Activated CD4-positive, alpha-beta T cell treated with anti-CD3 and anti-CD28 coated beads, Interleukin-2, amount 50 U/mL, for 24 hours (primary cell): ENCODE results near the gene ENOX1.
"Not testable (repeated sequence)": the region's sequence is repeated elsewhere in the genome, so short reads cannot be mapped to it uniquely, and the experiment has no call there.

ENCODE experiments used
- DNase-seq, 2 donors: peaks; one replicate each; pipeline ENCODE4 v3.0.0-alpha.2; 2020; ENCODE audit warnings: low read depth in 1 of 2, low spot score in 1 of 2

The ENOX1 gene

DNA sequence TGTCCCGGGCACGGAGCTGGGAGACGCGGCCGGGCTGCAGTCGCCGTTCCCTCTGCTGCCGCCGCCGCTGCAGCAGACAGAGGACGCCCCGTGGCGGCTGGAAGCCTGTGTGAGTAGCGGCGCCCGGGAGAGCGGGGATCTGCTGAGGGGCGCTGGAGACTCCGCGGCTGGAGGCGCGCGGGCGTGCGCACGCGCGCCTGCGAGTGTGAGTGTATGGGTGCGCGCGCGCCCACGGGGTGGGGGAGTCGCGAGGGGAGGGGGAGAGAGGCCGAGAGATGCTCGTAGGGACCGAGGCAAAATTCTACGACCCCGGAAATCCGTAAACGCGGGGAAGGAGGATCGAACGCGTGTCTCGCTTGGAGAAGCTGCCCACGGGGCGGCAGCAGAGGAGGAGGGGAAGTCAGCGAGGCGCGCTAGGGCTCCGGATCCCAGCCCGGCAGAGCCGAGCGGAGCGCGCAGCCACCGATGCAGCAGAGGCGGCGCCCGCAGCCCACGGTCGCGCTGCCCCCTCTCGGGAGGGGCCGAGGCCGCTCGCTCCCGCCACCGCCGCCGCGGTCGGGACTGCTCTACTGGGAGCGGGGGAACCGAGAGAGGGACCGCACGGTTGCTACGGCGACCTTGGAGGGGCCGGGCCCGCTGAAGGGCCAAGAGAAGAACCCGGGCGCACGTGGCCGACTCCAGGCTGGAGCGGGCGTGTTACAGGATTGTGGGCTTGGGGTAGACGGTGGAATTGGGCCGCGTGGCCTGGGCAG is at the start of gene ENOX1:
Gene ENOX1 (minus strand): TSS at position 207 of the 752 bp plus-strand sequence.
- DNase-seq: no peak

DNA sequence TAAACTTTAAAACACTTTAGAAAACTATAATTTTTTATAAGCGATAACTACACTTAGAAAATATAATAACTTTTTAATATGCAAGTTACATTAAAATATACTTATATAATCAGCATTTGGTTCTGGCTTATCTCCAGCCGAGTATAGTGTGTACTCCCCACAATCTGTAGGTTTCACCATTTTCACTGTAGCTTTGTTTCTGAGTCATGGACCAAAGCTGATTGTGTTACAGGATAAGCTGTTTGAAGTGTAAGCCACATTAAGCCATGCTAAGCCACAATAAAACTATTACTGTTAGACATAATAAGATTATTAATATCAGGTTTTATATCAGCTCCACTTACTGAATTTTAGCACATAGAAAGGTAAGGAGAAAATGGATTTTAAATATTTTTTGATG is 48.9 kb upstream of the ENOX1 start:
- DNase-seq: no peak

DNA sequence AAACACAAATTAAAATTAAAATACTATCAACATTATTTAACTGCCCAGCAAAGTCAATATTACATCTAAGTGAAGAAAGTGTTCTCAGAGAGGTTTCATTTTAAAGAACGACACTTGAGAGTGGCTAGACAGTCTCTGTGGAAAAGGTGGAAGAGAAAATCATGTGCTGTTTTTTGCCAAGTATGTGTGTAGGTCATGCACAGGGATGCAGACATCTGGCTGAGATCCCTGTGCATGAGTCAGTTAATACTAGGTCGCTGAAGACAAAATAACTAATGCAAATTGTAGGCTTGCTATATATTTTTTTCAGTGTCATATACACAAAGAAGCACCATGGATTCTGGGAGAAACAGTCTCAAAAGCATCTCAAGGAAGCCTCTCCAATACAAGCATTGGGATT is 44.3 kb upstream of the ENOX1 start:
- DNase-seq: no peak

DNA sequence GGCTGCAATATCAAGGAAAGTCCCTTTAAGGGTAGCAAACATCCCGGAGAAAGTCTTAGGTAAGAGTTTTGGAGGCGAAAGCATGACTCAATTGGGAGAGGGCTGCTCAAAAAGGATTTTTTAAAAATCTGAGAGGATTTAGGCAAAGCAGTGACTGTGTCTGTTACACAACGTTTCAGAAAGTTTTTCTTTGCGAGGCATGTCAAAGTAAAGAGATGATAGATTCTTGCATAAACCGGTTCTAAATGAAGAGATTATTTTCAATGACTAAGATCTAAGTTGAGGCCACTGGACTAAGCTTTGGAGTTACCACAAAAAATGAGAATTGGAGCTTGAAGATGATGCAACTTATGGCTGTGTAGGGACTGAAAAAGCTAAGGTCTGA is 43.7 kb upstream of the ENOX1 start:
- no peak for DNase-seq

DNA sequence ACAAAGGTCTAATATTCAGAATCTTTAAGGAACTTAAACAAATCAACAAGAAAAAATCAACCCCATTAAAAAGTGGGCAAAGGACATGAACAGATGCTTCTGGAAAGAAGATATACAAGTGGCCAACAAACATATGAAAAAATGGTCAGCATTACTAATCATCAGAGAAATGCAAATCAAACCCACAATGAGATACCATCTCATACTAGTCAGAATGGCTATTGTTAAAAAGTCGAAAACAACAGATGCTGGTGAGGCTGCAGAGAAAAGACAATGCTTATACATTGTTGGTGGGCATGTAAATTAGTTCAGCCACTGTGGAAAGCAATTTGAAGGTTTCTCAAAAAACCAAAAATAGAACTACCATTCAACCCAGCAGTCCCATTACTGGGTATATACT is 37.9 kb upstream of the ENOX1 start:
- DNase-seq: not testable (repeated sequence)

DNA sequence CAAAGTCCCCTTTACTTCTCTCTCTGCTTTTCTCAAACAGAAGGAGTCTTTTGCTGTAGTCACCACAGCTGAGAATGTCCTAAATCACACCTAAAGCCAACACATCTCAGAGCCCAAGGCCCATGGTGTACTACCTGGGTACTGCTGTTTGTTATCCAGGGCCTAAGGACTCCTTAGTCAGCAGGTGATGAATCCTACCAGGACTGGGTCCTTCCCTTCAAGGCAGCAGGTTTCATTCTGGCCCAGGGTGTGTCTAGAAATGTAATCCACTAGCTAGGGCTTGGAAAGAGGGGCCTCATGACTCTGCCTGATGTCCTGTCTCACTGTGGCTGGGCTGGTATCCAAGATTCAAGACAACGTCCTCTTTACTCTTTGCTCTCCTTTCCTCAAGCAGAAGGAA is 36.2 kb upstream of the ENOX1 start:
- no peak for DNase-seq

DNA sequence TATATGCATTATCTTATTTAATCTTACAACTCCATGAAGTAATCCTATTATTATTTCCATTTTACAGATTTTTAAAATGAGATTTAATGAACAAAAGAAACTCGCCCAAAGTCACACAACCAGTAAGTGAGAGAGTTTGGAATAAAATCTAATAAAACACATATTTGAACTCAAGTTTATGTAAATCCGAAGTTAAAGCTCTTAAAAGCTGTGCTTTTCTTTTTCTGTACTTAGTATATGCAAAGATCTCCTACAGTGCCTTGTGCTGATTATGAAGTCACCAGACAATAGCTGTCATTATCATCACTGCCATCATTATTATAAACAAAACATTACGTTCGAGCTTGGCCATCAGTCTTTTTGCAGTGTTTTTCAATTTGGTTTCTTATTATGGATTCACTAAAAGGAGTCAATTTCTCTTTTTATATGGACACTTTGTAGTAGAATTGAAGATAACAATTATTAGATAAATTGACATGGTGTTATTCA is 29.7 kb upstream of the ENOX1 start:
- no peak for DNase-seq

DNA sequence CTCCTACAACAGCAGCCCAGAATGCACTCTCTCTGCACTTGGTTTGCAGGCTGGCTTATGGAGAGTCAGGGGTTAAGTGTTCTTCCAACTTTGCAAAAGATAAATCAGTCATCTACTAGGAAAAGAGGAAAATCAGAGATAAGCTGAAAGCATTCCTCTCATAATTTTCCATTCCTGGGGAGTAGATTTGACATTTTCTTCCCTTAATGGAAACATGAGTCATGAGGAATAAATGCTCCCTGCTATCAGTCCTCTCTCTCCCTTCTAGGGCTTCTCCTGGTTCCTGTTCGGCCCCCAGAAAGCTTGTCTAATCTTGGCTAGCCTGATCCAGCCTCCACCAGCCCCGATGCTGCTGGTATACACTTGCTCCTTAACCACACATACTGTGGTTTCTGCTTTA is 28.4 kb upstream of the ENOX1 start:
- DNase-seq: no peak

DNA sequence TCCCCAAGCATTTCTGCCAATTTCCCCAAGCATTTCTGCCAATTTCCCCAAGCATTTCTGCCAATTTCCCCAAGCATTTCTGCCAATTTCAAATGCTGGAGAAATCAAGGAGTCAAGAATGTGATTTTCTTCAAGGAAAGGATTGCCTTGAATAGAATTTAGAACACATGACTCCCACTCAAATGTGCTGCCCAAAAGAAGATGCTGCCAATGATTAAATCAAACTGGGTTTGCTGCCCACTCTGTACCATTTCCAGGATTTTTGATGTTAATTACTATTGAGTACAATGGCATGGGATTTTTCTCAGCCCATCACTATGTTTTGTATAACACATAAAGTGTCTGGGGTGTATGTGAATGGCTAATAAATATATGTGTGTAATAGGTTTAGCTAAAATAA is 21.9 kb upstream of the ENOX1 start:
- no peak for DNase-seq

DNA sequence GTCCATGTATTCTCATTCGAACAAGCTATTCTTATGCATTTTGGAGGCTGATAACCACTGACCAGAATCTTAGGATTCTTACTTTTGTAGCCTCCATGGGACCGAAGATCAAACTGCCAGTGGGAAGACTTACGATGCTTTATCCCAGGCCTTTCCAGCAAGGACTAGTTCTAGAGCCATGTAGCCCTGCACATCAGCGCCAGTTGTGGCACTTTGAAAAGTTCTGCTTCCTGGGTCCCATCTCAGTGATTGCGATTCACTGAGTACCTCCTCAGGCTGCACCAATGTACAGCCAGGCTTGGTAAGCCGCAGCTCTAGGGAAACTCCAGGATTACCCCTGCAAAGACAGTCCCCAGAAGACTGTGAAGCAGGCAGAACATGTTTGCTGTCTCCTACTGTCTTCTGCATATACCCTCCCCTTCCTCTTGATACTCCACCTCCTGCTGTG is 18.9 kb upstream of the ENOX1 start:
- DNase-seq: no peak

DNA sequence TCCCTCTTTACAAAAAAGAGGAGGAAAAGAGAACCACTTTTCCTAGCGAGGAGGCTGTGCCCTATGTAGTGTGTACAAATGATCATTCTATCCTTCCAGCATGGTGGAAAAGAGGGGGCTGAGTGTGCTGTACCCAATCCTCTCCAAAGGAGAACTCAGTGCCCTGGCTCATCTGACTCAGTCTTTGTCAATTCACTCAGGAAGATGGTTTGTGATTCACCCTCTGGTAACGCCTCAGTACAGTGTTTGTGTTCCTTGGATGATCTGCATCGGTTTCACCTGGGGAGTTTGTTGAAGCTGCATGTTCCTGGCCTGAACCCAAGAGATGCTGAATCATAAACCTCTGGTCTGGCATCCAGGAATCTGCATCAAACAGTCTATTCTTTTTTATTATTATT is 18.3 kb upstream of the ENOX1 start:
- no peak for DNase-seq

DNA sequence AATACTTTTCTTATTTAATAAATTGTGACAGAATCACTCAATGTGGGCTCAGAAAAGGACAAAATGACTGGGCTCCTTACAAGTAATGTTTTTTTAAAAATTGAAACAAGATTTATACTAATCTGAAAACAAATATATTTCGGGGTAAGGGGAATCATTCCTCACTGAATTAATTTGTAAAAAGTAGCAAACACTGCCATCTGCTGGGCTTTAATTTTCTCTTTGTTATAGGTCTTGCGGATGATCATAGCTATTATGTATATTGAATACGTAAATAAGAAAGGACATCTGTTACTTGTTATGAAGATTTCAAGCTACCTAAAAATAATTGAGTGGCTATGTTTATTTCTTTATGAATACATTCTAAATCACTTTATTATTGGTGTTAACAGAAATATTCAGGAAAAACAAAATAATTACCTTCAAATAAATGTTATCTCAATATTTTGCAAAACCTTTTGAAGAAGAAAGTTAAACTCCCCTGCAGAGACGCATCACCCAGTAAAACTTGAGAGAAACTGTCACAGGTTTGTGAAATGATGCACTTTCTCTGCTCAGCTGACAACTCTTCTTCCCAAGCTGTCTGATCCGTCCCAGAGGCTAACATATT is 17.8 kb upstream of the ENOX1 start:
- DNase-seq: no peak

DNA sequence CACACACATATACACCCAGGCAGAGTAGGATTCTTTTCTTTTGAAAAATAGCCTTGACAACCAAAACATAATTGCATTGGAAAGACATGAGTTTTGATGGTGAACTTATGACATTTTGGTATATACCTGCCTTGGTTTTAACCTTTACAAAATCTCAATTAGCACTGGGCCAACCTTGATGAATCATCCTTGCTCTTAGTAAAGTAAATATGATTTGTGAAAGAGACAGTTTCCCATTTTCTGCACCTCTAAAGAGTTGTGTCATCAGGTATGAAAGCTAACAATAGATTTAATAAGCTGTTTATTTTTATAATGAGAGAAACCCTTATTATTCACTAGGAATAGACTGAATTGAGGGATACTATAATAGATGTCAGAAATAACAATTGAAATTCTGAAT is 15.7 kb upstream of the ENOX1 start:
- DNase-seq: no peak

DNA sequence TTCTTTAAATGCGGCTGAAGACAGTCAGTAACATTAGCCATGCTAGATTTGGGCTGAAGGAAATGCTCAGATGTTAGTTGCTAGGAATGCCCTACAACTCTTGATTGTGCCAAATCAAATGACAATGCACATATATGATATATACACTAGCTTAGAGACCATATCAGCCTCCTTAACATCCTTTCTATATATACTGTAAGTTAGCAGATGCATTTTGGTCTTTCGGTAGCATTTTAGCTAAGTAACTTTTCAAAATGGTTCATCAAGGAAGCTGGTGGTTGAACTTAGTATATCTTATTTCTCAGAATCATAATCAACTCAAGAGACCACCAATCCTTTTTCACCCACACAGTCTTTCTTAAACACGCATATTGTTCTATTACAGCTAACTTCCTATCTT is 14.1 kb upstream of the ENOX1 start:
- DNase-seq: no peak

DNA sequence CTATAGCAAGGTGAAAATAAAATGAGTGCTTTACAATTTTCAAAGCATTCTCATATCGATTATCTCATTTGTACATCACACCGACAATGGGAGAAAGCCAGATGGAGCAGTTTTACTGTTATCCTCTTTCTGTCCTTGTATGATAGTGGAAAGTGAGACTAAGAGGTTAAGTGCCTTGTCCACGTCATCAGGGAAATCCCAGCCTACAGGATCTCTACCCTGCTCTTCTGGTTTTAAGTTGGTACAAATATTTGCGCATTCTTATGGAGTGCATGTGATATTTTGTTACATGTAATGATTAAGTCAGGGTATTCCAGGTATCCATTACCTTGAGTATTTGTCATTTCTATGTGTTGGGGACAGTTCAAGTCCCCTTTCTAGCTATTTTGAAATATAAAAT is 12.4 kb upstream of the ENOX1 start:
- no peak for DNase-seq

DNA sequence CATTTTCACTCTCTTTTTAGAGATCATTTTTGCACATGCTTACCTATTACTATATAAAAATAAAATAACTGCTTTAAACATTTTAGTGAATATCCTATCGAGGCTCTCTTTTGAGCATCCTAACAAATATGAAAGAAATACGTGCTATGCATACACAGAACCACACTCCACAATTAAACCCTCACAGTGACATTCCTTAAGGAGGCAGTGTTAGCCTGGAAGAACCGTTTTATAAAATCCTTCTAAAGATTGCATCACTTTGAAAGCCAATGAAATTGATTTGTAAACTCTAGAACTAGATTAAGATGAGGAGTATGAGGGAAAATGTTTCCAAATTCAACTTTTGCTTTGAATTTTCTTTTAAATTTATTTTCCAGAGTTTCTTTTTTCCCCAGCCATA is 11.1 kb upstream of the ENOX1 start:
- no peak for DNase-seq

DNA sequence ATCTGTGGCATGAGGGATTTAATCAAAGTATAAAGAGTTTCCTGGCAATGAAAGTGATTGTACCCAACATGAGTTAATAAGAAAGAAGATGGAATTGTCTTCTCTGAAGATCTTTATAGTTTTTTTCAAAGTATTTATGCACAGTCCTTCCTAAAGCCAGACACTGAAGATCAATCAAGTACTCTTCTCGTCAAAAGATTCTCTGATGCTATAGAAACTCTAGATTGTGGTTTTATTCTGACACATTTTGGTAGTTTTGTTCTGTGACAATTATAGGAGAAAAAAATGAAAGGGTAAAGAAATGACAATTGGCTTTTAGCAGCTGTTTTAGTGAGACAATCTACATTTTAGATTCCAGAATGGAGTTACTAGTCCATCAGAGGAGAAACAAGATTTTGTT is 10.4 kb upstream of the ENOX1 start:
- DNase-seq: no peak

DNA sequence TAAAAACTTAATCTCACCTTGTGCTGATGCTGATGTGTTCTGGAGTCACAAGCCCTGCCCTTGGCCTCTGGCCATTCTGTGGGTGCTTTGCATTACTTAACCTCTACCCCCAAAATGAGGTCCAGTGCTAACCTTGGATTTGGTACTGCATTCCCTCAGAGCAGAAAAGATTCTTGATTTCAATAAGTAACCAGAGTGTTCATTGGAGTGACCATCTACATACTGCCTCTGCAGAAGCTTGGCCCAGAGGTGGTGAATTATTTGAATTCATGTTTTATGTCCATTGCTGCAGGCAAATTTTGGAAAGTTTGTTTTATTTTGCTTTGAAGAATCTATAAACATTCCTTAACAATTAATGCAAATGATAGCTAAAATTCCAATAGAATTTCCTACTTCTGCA is 7.6 kb upstream of the ENOX1 start:
- DNase-seq: no peak

DNA sequence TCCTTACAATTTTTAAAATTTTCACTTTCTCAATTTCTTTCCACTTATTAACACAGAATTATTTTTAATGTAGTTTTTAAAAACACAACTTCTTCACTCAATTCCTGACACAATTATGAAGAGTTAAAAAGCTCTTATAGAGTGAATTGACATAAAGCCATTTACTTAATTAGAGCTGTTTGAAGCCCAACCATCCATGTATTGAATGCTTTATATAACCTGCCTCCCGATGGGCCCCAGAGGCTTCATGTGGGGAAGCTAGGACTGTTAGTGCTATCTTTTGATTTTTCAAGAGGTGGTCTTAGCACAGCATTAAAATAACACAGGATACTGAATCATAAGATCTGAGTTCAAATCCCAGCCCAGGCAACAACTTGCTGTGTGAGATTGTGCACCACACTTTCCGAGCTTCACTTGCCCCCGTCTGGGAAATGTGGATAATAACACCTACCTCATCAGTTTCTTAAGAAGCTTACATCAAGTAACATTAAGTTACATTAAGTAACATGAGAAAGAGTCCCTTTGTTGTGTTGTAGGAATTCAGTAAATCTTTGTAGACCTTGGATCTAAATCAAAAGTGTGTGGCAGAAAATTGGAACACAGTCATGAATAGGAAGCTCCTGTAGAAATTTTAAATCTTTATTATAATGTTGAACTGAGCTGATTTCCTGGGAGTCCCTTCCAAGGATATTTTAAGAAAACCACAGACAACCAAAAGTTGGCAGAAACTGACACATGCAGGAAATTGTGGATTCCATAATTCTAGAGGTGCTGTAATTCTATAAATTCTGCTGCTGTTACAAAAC is 5.5 kb upstream of the ENOX1 start:
- DNase-seq: no peak

DNA sequence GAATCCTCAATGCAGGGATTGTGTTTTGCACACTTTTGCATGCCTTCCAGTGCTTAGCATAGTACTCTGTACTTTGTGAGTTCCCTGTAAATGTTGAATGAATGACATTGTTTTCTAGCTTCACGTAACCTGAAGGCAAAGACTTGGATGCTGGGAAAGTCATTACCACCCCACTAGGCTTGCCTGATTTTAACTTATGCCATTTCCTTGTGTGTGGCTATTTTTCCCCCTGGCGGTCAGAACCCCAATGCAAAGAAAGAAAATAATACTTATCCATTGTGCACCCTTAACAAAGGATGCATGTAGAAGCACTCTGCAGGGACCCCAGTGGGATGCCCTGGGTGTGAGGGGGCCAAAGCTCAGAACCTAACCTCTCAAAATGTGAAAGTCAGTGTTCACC is 1.2 kb upstream of the ENOX1 start:
- DNase-seq: no peak

DNA sequence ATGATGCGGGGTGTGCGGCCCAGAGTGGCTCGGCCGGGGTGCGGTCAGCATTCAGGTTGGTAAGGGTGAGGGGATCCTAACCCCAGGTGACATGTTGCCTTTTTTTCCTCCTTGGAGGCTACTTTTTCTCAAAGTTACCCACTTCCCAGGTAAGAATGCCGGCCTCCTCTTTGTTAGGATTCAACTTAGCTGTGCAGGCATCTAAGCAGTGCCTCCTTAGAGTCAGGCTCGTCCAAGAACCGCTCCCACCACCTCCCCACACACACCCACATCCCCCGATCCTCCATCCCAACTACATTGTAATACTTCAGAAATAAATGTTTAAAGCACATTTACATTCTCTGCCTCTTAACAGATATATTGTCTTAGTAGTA is 733 bp upstream of the ENOX1 start:
- no peak for DNase-seq

DNA sequence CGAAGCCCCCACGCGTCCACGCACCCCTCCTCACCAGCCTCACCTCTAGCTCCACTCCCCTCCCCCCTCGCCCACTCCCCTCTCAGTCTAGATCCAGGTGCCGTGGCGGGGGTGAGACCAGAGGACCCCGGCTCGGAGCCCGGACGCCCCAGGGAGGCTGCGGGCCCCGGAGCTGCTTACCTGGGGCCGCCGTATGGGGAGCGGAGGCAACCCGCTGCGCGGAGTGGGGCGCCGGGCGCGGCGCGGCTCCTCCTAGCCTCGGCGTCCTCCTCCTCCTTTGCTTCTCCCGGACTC is 353 bp downstream of the ENOX1 start:
- DNase-seq: no peak
